Embryonic facial prominence (tissue), 1 donor: ENCODE results near the gene HMG20B.

ENCODE experiments used
- DNase-seq: peaks from one replicate; pipeline ENCODE4 v3.0.0-alpha.2; 2016; ENCODE audit errors: extremely low spot score

The HMG20B gene

DNA sequence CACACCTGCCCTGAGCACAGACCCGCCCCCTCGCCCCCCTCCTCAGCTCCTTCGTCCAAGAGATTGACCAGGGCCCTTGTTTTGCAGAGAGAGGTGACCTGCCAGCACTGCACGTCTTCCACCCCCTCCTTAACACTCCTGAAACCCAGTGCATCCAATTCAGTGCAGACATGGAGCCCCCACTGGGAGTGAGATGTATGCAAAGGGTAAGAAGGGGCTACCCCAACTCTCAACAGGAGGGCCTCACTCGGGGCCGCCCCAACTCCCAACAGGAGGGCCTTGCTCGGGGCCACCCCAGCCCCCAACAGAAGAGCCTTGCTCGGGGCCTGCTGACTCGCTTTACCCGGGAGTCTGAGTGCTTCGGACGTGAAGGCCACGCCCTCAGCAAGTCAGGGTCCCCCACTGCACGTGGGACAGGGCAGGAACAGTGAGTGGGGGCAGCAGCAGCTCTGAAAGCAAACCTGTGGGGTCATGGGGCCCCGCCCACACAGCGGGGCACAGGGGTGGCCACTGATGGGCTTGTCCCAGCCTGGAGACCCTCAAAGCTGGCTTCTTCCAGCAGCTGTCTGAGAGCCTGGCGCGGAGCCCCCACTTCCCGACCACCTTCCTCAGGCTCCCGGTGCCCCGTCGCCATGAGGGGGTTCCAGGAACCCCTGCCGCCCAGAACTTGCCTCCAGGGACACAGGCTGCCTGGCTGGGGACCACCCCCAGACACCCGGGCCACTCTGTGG is 48.2 kb downstream of the HMG20B start:
- no peak for DNase-seq

DNA sequence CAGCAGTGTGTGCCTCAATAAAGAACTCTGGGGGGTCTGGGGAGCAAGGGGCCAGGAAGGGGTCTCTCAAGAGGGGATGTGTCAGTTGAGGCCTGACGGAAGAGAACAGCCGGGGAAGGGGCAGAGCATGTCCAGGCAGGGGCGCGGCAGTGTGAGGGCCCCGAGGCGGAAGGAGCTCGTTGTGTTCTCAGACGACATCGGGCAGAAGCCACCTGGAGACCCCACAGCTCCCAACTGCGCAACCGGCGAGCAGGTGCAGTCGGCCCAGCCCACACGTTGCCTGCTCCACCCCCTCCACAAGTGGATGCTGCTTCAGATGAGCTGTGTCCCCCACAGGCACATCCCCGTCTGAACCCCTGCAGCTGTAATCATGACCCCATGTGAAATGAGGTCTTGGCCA is 48.9 kb downstream of the HMG20B start:
- no peak for DNase-seq

DNA sequence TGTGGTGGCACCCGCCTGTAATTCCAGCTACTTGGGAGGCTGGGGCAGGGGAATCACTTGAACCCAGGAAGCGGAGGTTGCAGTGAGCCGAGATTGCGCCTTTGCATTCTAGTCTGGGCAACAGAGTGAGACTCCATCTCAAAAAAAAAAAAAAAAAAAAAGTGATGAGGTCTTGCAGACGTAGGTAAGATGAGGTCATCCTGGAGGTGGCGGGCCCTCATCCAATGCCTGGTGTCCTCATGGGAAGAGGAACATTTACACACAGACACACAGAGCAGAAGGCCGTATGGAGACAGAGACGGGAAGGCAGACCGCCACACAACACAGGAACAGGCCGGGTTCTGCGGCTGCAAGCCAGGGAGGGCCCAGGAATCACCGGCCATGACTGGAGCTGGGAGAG is 49.5 kb downstream of the HMG20B start:
- DNase-seq = no peak

DNA sequence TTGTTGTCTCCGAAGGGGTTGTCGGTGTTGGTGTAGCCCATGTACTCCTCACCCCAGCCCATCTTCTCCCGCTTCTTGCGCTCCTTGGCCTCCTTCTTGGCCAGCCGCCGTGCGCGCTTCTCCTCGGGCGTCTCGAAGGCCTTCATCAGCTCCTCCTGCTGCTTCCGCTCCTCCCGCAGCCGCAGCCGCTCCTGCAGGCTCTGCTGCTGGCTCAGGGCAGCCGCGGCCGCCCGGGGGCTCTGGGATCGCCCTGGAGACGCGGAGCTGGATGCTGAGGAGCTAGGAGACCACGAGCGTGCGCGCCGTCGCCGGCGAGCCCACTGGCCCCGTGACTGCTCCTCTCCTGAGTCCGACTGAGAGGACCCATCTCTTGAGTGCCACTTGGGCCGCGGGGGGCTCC is 51.0 kb downstream of the HMG20B start:
- DNase-seq = no peak

DNA sequence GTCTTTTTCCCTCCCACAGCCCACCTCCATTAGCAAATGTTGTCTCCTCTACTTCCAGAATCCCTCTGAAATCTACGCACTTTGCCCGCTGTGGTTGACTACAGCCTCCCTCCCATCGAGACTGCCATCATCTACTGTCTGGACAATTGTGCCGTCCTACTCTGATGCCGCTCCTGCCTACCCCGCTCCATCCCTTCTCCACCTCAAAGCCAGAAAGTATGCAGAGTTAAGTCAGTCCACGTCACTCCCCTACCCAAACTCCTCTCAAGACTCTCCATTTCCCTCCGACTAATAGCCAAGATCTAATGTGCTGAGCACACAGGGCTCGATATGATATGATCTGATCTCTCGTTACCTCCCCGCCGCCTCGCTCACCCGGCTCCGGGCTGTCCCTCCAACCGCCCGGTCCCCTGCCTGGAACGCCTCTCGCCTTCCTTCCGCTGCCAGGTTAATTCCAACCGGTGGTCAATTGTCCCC is 53.3 kb downstream of the HMG20B start:
- DNase-seq = no peak

DNA sequence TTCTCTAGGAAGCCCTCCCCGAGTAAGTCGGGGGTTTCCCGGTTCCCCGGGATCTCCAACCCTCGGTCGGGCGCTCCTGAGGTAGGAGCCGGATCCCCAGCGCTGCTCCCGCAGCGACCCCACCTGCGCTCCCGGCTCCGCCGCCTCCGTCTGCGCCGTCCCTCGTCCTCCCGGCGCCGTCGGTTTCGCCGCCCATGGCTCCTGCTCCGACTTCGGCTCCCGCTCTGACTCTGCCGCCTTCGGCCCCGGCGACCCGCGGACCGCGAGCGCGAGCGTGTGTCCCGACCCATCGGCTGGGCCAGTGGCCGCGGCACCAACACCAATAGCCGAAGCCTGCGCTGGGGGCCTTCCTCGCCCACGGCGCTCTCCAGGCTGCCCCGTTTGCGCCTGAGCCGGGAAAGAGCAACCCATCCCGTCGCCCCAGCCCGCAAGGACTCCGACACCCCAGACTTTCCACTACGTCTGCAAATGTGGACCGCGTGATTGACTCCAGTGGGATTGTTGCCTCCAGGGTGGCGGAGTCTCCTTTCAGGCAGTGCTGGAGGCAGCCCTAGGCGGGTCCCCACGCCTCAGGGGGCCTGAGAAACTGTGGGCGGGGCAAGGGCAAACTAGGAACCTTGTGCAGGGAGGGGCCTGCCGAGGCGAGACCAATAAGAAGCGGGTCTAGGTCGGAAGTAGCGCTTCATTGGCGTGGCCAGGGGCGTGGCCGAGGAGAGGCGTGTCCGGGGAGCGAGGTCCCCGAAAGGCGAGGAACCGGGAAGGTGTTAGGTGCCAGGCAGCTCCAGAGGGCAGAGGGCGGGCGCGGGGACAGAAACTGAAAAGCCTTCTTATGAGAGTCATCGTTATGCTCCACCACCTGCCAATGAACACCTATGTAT is 54.0 kb downstream of the HMG20B start, which contains the start of gene CACTIN:
Gene CACTIN (minus strand): TSS at position 318 of the 878 bp plus-strand sequence. CDS start 28 bp downstream, at position 290.
- DNase-seq = peak; percentile 97

DNA sequence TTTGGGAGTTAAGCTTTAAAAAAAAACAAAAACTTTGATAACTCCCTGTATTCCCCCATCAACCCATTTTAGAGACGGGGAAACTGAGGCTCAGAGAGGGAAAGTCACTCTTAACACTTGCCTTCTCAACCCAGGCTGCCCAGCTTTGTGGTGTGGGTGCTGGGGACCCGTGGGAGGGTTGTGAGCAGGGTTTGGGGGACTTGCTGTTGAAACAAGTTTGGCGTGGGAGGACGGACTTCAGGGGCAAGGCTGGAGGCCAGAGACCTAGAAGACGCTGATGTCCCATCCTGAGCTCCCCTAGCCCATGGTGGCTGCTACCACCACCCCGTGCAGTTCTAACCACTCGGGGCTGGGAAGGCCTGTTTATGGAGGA is 54.6 kb downstream of the HMG20B start:
- no peak for DNase-seq
